IMR-90 (cell line): Measurements from ENCODE around the gene ATP11A. TPM values are rescaled to one million over a fixed set of nuclear protein-coding genes. Genes with fewer than 3 reads are reported as not detected.

ENCODE experiments used
- ATAC-seq: fragments of 200-7000 bp; cut with Tn5 transposase; 2 replicates; pipeline ENCODE4 v1.9.1; 2020; ENCODE audit warnings: low read depth, mild to moderate bottlenecking, moderate library complexity
- BruUV-seq: library from RNA; stranded (reverse); fragments of 400-500 nt; replicated peaks from 2 replicates; lab custom pipeline; 2021; lab: Mats Ljungman, UMichigan
- CTCF ChIA-PET: fragments of 300-600 bp; formaldehyde crosslinking; extraction: SDS; loops from one replicate; lab custom pipeline; 2021; ENCODE audit warnings: antibody characterized with exemption; lab: Yijun Ruan, JAX
- POLR2A ChIA-PET: fragments of 300-600 bp; sonication (Branson Sonifier 250); formaldehyde crosslinking; loops from one replicate; lab custom pipeline; 2022; ENCODE audit warnings: antibody characterized with exemption; ENCODE audit not compliant: unreplicated experiment; lab: Charles Lee
- DNase-seq: peaks from one replicate; pipeline ENCODE4 v3.0.0; 2013
- H2AFZ ChIP-seq: replicated peaks from 2 replicates; pipeline ENCODE3; 2013; ENCODE audit warnings: low read length, mild to moderate bottlenecking; ENCODE audit not compliant: poor library complexity
- H2AK5ac ChIP-seq: 2 replicates; pipeline ENCODE4 v1.6.1; 2013; ENCODE audit warnings: low read depth, low read length, inconsistent platforms
- H2AK9ac ChIP-seq: replicated peaks from 2 replicates; pipeline ENCODE3; 2013; ENCODE audit warnings: mild to moderate bottlenecking, low read depth, low read length, moderate library complexity; ENCODE audit not compliant: poor library complexity
- H2BK120ac ChIP-seq: 2 replicates; pipeline ENCODE4 v1.6.1; 2013; ENCODE audit warnings: low read depth, low read length, inconsistent platforms
- H2BK15ac ChIP-seq: 3 replicates; pipeline ENCODE4 v1.6.1; 2013; ENCODE audit warnings: low read depth, low read length, inconsistent platforms
- H2BK20ac ChIP-seq: 2 replicates; pipeline ENCODE4 v1.6.1; 2013; ENCODE audit warnings: low read depth, mild to moderate bottlenecking, inconsistent platforms, low read length, moderate library complexity
- H2BK5ac ChIP-seq: 2 replicates; pipeline ENCODE4 v1.6.1; 2013; ENCODE audit warnings: mild to moderate bottlenecking, low read depth, low read length, inconsistent platforms; ENCODE audit not compliant: poor library complexity, severe bottlenecking
- H3K14ac ChIP-seq: replicated peaks from 2 replicates; pipeline ENCODE4 v1.6.1; 2013; ENCODE audit warnings: low read depth, low read length, inconsistent platforms
- H3K18ac ChIP-seq: 2 replicates; pipeline ENCODE4 v1.6.1; 2013; ENCODE audit warnings: low read depth, low read length, control low read depth
- H3K23ac ChIP-seq: 2 replicates; pipeline ENCODE4 v1.6.1; 2013; ENCODE audit warnings: low read depth, low read length, inconsistent platforms
- H3K27ac ChIP-seq: 2 replicates; pipeline ENCODE4 v1.5.1; 2013; ENCODE audit warnings: mild to moderate bottlenecking, control low read depth, low read length; ENCODE audit not compliant: insufficient read depth
- H3K27me3 ChIP-seq: 2 replicates; pipeline ENCODE4 v1.6.1; 2013; ENCODE audit warnings: low read length; ENCODE audit not compliant: control insufficient read depth, insufficient read depth
- H3K36me3 ChIP-seq: 2 replicates; pipeline ENCODE4 v1.6.1; 2013; ENCODE audit warnings: low read length, mixed read lengths; ENCODE audit not compliant: control insufficient read depth, insufficient read depth
- H3K4ac ChIP-seq: 2 replicates; pipeline ENCODE4 v1.6.1; 2013; ENCODE audit warnings: low read depth, low read length, inconsistent platforms
- H3K4me1 ChIP-seq: 2 replicates; pipeline ENCODE4 v1.6.1; 2013; ENCODE audit warnings: low read length, mixed read lengths; ENCODE audit not compliant: control insufficient read depth, insufficient read depth
- H3K4me2 ChIP-seq: 2 replicates; pipeline ENCODE4 v1.6.1; 2013; ENCODE audit warnings: low read depth, mild to moderate bottlenecking, control low read depth, low read length, moderate library complexity
- H3K4me3 ChIP-seq: 2 replicates; pipeline ENCODE4 v1.5.1; 2013; ENCODE audit warnings: low read depth, mild to moderate bottlenecking, control low read depth, low read length, moderate library complexity; ENCODE audit not compliant: insufficient read depth
- H3K56ac ChIP-seq: 2 replicates; pipeline ENCODE4 v1.6.1; 2013; ENCODE audit warnings: low read length, inconsistent platforms; ENCODE audit not compliant: insufficient read depth; ENCODE audit errors: extremely low read depth
- H3K79me1 ChIP-seq, 2 experiments: 2 replicates each; pipeline ENCODE4 v1.6.1; 2013; ENCODE audit warnings: low read length in 2 of 2, inconsistent platforms in 1 of 2, low read depth in 1 of 2
- H3K9ac ChIP-seq: 2 replicates; pipeline ENCODE4 v1.6.1; 2013; ENCODE audit warnings: low read depth, low read length, control low read depth
- H3K9me1 ChIP-seq: 2 replicates; pipeline ENCODE4 v1.6.1; 2013; ENCODE audit warnings: low read length, inconsistent platforms; ENCODE audit not compliant: insufficient read depth
- H3K9me3 ChIP-seq: 2 replicates; pipeline ENCODE4 v1.6.1; 2013; ENCODE audit warnings: low read length; ENCODE audit not compliant: control insufficient read depth, insufficient read depth
- H4K20me1 ChIP-seq: 2 replicates; pipeline ENCODE4 v1.6.1; 2013; ENCODE audit warnings: low read length, inconsistent platforms; ENCODE audit not compliant: insufficient read depth
- H4K5ac ChIP-seq: 2 replicates; pipeline ENCODE4 v1.6.1; 2013; ENCODE audit warnings: mild to moderate bottlenecking, low read depth, low read length, control low read depth
- H4K8ac ChIP-seq, 2 experiments: 2 replicates each; pipeline ENCODE4 v1.6.1; 2013; ENCODE audit warnings: low read depth in 2 of 2, low read length in 2 of 2, control low read depth in 1 of 2, inconsistent platforms in 1 of 2
- H4K91ac ChIP-seq: 2 replicates; pipeline ENCODE4 v1.6.1; 2013; ENCODE audit warnings: low read depth, low read length, inconsistent platforms; ENCODE audit not compliant: insufficient read depth
- CHD1 ChIP-seq: IDR thresholded peaks from 2 replicates; pipeline ENCODE4 v1.6.1; 2012; ENCODE audit warnings: low read depth, low read length, improper control_type of control experiment
- USF2 ChIP-seq: fragments of 150-350 bp; IDR thresholded peaks from 2 replicates; pipeline ENCODE4 v1.6.1; 2017; ENCODE audit warnings: mild to moderate bottlenecking, antibody characterized with exemption, low read length, low read depth
- WGBS, 2 experiments: methylation state at CpG; one replicate each; pipeline versions ENCODE4 v1.1.5 to v1.1.7; 2013; ENCODE audit warnings: missing lambda C conversion rate in 2 of 2; ENCODE audit not compliant: insufficient read length in 1 of 2; ENCODE audit errors: extremely low coverage in 2 of 2; 5-methylcytosine and 5-hydroxymethylcytosine counted together
- dilution Hi-C: fragments of 300-500 bp; cut with HindIII; formaldehyde crosslinking; loops from one replicate; pipeline ENCODE4 v1.14.3; 2018; ENCODE audit warnings: low sequenced_read_pairs; ENCODE audit not compliant: unreplicated experiment
- in situ Hi-C: fragments of 300-500 bp; cut with MboI; formaldehyde crosslinking; loops from 3 replicates; pipeline ENCODE4 v1.14.3; 2019; ENCODE audit warnings: low sequenced_read_pairs, inconsistent platforms, mixed read lengths
- intact Hi-C: fragments of 100-400 bp; cut with micrococcal nuclease; formaldehyde crosslinking; loops from 2 replicates; pipeline ENCODE4 v1.10.0; 2022
- polyA plus RNA-seq, 3 experiments: library from polyadenylated mRNA; depleted of rRNA; stranded (reverse); fragments of >200 nt; gene quantifications; 2 replicates each; pipeline ENCODE4 v1.2.3, GENCODE V29; 2012; ENCODE audit warnings: low replicate concordance in 1 of 3
- total RNA-seq: library from RNA; depleted of rRNA; stranded (reverse); fragments of >200 nt; gene quantifications from 2 replicates; pipeline ENCODE4 v1.2.3, GENCODE V29; 2012

The ATP11A gene
- total and polyA plus RNA-seq, 2 of the 4 experiments (the other 2 are of a cell fraction) = 8.4 to 12.0 TPM

GRCh38 chr13:112893570-112894422 lies 204.0 kb downstream of the ATP11A start:
- no peaks in the 10 kb centered on the region for H3K9me1 ChIP-seq
- no peak overlapping the region for H3K4ac ChIP-seq
- H2AFZ ChIP-seq = peak overlapping the region; percentile 65
- ChIA-PET POLR2A (no interaction called here), CTCF (interaction anchor here (0.6 kb wide), 1 partner anchor 1296 kb away, joined by 5 read pairs; no protein-coding TSS in a partner anchor)
- peaks cover 2% of the 10 kb centered on the region; the same call in 1 of the 2 replicates for H3K4me1 ChIP-seq
- no peak overlapping the region for H4K91ac ChIP-seq
- in situ Hi-C loops (no loop called here), dilution Hi-C loops (no loop called here), intact Hi-C loops (no loop called here)
- H2BK15ac ChIP-seq = no peak overlapping the region
- peaks cover 77% of the 10 kb centered on the region for H3K27me3 ChIP-seq
- H4K5ac ChIP-seq = no peak overlapping the region
- H3K9me3 ChIP-seq = no peaks in the 10 kb centered on the region
- no peak overlapping the region for H2AK5ac ChIP-seq
- H3K79me1 ChIP-seq = no peaks in the 10 kb centered on the region
- H2BK20ac ChIP-seq = no peak overlapping the region
- H4K20me1 ChIP-seq = no peaks in the 10 kb centered on the region
- BruUV-seq = no TSS peak
- no peak overlapping the region for H2BK5ac ChIP-seq
- ATAC-seq = peak; percentile 44
- peak; percentile 71 for TF ChIP-seq USF2
- TF ChIP-seq CHD1 = no peak
- H3K27ac ChIP-seq = no peak overlapping the region
- peak; percentile 21 for DNase-seq
- H3K23ac ChIP-seq = no peak overlapping the region
- no peak overlapping the region for H2BK120ac ChIP-seq
- H3K36me3 ChIP-seq = no peaks in the 10 kb centered on the region
- 12% methylated on average over 3 of the region's 51 CpGs; no CpG with 5 or more reads in 1 of the 2 experiments for WGBS, 2 experiments
- H3K4me2 ChIP-seq = no peak overlapping the region; the same call in 1 of the 2 replicates
- H3K18ac ChIP-seq = no peak overlapping the region
- H3K14ac ChIP-seq = no peak overlapping the region
- H3K9ac ChIP-seq = no peak overlapping the region
- no peak overlapping the region for H4K8ac ChIP-seq
- no peak overlapping the region for H3K4me3 ChIP-seq
- no peak overlapping the region for H3K56ac ChIP-seq
- no peak overlapping the region for H2AK9ac ChIP-seq
